Measurements from ENCODE around the gene ACBD4.

The ACBD4 gene, protein sequence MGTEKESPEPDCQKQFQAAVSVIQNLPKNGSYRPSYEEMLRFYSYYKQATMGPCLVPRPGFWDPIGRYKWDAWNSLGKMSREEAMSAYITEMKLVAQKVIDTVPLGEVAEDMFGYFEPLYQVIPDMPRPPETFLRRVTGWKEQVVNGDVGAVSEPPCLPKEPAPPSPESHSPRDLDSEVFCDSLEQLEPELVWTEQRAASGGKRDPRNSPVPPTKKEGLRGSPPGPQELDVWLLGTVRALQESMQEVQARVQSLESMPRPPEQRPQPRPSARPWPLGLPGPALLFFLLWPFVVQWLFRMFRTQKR

DNA sequence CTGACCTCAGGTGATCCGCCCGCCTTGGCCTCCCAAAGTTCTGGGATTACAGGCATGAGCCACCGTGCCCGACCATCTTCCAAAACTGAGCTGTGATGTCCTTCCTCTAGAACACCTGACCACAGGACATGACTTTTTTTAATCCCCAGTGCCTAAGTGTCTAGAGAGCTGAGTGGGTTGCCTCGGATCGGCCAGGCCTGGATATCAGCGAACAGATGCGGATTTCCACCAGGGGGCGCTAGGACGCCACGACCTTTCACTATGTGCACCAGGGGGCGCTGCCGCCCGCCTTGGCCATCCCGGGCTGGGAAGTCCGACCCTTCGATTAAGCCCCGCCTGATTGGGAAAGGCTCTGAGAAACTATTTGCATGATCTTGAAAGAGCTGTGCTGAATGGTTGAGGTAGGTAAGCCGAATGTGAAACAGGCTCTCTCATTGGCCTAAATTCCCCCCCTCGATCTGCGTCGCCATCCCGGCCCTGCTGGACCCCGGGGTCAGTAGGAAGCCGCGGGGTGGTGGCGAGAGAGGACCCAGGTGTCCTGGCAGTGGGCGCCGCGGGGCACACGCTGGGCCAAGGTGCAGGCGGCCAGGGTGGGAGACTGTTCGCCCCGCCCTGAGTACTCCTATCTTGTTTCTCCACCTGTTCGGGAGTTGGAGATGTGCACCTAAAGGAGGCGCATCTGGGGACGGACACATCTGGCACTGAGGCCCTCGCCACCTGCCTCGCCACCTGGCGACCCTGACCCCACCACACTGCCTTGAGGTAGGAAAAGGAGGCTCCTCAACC lies at the start of gene ACBD4:
ACBD4 (plus strand) TSS at position 496 of the 786 bp plus-strand sequence. CDS start 458 bp downstream, outside the sequence.
- peak; percentile 96 for DNase-seq (ENCODE audit: low read depth)

GRCh38 chr17:45086391-45086790 lies 49.1 kb upstream of the ACBD4 start:
- no peak for DNase-seq (ENCODE audit: low read depth)

DNA sequence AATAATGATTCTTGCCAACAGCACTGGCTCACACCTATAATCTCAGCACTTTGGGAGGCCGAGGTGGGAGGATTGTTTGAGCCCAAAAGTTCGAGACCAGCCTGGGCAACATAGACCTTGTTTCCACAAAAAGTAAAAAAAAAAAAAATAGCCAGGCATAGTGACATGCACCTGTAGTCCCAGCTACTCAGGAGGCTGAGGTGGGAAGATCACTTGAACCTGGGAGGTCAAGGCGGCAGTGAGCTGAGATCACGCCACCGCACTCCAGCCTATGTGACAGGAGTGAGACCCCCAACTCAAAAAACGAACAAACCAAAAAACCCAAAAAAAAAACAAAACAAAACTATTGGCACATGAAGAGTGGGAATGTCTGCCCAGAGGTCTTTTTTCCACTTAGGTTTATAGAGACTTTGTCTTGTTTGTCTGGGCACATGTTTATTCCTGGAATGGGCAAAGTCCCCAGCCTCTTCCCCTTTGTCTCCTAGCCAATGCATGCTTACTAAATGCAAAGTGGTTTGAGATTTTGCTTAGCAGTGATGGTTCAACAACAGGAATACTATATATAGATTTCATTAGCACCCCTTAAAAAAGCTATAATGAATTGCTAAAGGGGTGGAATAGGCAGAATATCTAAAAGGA lies 48.5 kb upstream of the ACBD4 start:
- DNase-seq (ENCODE audit: low read depth): no peak

DNA sequence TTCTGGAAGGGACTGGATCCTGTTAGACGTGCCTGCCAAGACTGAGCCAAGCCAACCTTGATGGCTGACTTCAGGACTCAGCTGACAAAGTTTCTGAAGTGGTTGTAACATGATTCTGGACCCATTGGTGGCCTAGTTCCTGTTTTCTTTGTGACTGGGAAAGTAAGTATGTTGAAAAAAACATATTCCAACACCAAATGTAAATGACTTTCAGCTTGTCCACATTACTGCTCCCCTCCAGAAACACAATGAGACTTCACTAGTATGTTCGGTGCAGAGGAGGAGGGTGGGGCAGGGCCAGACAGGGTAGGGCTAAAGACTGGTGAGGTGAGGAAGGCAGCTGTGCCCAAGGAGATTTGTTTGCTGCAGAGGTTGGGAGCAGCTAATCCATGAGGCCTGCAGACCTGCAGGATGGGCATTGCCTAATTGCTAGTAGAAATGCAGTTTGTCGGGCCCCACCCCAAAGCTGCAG lies 47.9 kb upstream of the ACBD4 start:
- no peak for DNase-seq (ENCODE audit: low read depth)

- DNase-seq (ENCODE audit: low read depth): no peak
Observed at GRCh38 chr17:45087978-45088377, 47.5 kb upstream of the ACBD4 start.

- DNase-seq (ENCODE audit: low read depth): no peak
Observed at GRCh38 chr17:45088741-45089140, 46.7 kb upstream of the ACBD4 start.

GRCh38 chr17:45090711-45091110 lies 44.8 kb upstream of the ACBD4 start:
- DNase-seq (ENCODE audit: low read depth): no peak

DNA sequence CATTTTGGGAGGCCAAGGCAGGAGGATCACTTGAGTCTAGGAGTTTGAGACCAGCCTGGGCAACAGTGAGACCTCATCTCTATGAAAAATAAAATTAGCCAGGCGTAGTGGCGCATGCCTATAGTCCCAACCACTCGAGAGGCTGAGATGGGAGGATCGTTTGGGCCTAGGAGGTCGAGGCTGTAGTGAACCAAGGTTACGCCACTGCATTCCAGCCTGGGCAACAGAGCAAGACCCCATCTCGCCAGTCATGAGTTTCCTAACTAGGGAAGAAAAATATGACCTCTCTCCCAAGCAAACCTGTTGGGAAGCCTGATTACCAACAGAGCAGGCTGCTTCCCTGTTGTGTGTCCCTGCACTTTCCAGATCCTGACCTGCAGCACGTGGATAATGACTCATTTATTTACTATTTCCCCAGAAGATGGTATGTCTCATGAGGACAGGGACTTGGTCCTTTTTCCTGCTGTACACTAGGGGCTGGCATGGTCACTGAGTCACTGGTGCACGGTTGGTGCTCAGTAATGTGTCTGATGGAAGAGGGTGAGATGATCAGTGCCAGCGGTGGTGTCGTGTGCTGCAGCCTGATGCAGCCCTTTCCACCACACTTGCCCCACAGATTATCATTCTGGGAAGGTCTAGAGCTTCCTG lies 43.6 kb upstream of the ACBD4 start:
- no peak for DNase-seq (ENCODE audit: low read depth)

GRCh38 chr17:45092911-45093430 lies 42.5 kb upstream of the ACBD4 start:
- no peak for DNase-seq (ENCODE audit: low read depth)

- no peak for DNase-seq (ENCODE audit: low read depth)
Observed at GRCh38 chr17:45093444-45094110, 41.9 kb upstream of the ACBD4 start.

- DNase-seq (ENCODE audit: low read depth): no peak
Observed at GRCh38 chr17:45096141-45096540, 39.3 kb upstream of the ACBD4 start.

DNA sequence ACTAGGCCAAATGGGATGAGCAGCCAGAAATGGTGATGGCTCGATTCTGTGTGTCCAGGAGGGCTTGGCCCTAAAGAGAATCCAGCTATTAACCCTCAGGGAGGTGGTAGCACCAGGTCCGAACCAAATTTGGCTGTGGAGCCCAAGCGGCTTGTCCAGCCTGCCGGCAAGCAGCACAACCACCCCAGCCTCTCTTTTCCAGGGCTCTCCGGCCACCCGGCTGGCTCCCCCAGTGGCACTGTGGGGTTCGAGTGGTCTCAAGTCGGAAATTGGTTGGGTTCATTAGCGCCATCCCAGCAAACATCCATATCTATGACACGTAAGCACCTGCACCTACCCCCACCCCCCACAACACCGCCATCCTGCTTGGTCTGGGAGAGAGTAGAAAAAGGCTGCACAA lies 38.6 kb upstream of the ACBD4 start:
- DNase-seq (ENCODE audit: low read depth): no peak

- no peak for DNase-seq (ENCODE audit: low read depth)
Observed at GRCh38 chr17:45098081-45098868, 37.2 kb upstream of the ACBD4 start.

DNA sequence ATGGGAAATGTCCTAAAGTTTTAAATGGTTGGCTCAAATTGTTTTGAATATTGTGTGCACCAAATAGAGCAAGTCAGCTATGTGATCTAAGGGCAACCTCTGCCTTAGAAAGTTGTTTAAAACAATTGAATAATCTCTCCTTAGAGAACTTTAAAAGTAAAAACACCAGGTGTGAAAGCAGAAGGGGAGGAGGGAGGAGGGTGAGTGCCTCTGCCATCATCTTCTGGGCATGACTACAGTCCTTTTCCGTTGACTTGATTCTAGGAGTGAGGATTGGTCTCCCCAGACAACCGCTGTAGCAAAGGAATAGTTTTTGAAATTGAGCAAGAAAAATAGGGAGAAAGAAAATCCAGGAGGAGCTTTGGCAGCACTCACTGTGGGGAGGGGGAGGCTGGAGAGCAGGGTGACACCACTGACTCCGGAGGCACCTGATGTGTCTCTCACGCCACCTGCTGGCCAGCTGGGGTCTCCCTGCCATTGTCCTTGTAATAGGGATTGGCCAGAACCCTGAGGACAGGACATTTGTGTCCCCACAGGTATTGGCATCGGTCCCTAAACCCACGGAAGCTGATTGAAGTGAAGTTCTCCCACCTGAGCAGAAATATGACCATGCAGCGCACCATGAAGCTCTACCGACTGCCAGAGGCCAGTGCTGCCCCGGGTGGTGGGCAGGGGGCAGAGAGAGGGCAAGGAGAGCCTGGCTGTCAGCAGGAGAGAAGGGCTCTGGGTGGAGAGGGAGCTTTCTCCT lies 36.4 kb upstream of the ACBD4 start:
- DNase-seq (ENCODE audit: low read depth): peak; percentile 60

DNA sequence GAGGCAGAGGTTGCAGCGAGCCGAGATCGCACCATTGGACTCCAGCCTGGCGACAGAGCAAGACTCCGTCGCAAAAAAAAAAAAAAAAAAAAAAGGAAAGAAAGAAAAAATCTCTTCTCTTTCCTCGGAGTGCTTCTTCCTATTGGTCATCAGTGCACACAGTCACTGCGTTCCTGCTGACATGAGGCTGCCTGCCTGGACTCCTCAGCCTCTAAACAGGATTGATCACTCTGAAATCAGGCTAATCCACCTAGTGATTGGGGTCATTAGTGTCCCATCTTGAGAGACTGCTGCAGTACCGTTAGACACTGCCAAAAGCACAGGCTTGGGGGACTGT lies 34.0 kb upstream of the ACBD4 start:
- DNase-seq (ENCODE audit: low read depth): no peak

- DNase-seq (ENCODE audit: low read depth): no peak
Observed at GRCh38 chr17:45101883-45102811, 33.3 kb upstream of the ACBD4 start.

GRCh38 chr17:45102856-45103255 lies 32.6 kb upstream of the ACBD4 start:
- DNase-seq (ENCODE audit: low read depth): no peak

- no peak for DNase-seq (ENCODE audit: low read depth)
Observed at GRCh38 chr17:45103269-45103795, 32.2 kb upstream of the ACBD4 start.

- no peak for DNase-seq (ENCODE audit: low read depth)
Observed at GRCh38 chr17:45104029-45104428, 31.5 kb upstream of the ACBD4 start.
